Measurements from ENCODE around the gene DNAJC21.

DNA sequence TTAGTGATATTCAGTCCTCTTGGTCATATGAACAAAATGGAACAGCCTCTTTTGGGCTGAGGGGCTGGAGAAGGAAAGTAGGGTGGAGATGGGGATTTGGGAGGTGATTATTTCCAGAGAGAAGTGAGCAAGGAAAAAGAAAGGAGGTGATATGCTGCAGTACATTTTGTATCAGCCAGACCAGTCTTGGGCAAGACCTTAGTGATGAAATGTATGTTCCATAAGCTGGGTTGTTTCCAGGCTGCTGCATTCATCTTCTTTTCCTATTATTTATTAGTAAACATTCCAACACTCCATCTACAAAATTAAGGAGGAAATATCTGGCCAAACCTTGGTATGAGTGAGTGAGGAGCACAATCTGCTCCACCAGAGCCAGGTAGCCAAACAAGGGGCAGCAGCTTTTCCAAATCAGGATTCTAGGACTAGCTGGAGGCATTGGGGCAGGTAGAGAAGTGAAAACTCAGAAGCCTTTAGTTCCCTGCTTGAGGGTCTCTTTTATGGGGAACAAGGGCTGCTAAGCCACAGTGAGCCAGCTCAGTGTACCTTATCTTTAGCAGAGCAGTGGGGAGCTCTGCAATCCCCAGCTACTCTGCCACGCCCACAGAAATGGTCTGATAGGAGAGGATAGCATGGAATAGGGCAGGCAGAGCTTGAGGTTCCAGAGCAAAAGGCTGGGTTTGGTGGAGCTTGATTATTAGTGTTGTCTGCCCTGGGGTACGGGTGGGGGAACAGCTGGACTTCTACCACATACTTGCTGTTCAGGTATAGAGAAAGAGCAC, 33.5 kb upstream of the DNAJC21 start:
- TF ChIP-seq EZH2 (IDR thresholded peaks at IDR 0.05; ENCODE audit: insufficient read depth, low read length) = no peak
- TF ChIP-seq, protein P1, sequence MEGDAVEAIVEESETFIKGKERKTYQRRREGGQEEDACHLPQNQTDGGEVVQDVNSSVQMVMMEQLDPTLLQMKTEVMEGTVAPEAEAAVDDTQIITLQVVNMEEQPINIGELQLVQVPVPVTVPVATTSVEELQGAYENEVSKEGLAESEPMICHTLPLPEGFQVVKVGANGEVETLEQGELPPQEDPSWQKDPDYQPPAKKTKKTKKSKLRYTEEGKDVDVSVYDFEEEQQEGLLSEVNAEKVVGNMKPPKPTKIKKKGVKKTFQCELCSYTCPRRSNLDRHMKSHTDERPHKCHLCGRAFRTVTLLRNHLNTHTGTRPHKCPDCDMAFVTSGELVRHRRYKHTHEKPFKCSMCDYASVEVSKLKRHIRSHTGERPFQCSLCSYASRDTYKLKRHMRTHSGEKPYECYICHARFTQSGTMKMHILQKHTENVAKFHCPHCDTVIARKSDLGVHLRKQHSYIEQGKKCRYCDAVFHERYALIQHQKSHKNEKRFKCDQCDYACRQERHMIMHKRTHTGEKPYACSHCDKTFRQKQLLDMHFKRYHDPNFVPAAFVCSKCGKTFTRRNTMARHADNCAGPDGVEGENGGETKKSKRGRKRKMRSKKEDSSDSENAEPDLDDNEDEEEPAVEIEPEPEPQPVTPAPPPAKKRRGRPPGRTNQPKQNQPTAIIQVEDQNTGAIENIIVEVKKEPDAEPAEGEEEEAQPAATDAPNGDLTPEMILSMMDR (IDR thresholded peaks at IDR 0.05; ENCODE audit: insufficient read depth, low read depth, low read length) = no peak
